ENCODE data around the gene GALNT10.
A peak's percentile ranks its signal among the peaks of the same experiment; 100 is the strongest.

GALNT10 gene

GRCh38 chr5:154408811-154409210 lies 218.3 kb downstream of the GALNT10 start:
- no peak for DNase-seq (ENCODE audit: low read depth)

DNA sequence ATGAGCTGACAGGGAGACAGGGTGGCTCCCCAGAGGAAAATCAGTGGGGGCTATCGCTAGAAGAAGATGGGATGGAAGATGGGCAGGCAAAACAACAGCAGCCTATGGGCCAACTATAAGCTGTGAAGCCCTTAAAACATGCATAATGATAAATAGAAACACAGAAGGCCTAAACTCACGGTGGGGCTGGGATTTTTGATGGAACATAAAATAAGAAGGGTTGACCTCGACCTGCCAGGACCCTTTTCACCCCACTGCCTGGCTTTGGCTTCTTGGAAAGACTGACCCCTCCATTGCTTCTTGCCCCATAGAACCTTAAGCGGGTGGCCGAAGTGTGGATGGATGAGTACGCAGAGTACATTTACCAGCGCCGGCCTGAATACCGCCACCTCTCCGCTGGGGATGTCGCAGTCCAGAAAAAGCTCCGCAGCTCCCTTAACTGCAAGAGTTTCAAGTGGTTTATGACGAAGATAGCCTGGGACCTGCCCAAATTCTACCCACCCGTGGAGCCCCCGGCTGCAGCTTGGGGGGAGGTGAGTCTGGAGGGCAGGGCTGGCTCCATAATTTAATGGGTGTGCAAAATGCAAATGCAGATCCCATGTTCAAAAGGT lies 218.8 kb downstream of the GALNT10 start:
- no peak for DNase-seq (ENCODE audit: low read depth)

GRCh38 chr5:154410008-154410407 lies 219.5 kb downstream of the GALNT10 start:
- DNase-seq (ENCODE audit: low read depth), result no peak

DNA sequence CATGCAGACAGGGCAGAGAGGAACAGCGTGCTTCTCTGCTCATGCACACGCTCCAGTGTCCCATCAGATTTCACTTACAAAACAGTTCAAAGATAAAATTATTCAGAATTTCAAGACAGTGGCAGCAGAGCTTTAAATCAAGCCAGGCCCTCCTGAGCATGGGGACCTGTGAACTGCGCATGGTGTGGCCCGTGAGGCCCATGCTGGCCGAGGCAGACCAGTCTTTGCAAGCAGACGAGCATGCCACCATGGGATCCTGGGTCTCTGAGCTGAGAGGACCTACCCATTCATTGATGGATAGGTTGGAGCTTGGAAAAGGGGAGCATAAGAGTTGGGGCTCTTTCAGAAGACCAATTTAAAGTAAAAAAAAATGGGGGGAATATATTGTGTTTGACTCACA lies 220.3 kb downstream of the GALNT10 start:
- no peak for DNase-seq (ENCODE audit: low read depth)

DNA sequence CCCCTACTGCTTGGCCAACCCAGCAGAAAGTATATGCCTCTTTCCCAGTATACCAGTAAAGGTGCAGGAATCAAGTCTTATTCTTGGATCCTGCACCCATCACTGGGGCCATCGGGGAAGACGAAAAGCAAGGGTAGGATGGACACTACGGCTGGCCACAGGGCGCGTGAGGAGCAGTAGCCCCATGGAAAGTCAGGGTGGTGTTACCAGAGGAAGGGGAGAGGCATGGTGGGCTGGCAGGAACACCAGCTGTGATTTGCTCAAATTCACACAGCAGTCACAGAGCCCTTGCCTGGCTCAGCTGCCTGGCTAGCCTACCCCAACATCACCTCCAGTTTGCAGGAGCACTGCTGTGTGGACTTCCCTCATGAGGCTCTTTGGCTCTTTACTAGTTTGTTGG lies 220.8 kb downstream of the GALNT10 start:
- DNase-seq (ENCODE audit: low read depth), result no peak

DNA sequence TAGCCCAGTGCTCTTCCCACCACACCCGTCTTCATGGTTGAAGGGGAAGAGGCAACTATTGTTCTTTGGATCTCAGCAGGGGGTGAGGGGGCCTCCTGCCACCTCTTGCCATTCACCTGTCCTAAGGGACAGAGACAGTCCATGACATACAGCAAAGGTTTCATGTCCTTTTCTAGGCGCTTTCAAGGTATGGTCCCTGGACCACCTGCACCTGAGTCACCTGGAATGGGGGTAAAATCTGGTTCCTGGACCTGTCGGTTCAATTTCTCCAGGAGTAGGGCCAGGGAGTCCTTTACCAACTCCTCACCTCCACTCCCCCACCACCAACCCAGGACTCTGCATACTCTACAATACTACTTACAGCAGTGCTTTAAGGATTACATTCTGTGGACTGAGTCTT lies 221.8 kb downstream of the GALNT10 start:
- no peak for DNase-seq (ENCODE audit: low read depth)

GRCh38 chr5:154412925-154413324 lies 222.4 kb downstream of the GALNT10 start:
- DNase-seq (ENCODE audit: low read depth), result no peak

DNA sequence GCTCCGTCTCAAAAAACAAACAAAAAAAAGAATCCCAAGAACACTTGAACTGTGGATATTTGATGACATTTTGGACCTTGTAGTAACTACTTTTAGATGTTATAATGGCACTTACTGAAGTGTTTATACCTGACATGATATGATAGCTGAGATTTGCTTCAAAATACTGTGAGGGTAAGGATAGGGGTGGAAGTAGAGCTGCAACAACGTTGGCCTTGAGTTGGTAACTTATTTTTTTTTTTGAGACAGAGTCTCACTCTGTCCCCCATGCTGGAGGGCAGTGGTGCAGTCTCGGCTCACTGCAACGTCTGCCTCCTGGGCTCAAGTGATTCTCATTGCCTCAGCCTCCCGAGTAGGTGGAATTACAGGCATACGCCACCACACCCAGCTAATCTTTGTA lies 224.6 kb downstream of the GALNT10 start:
- DNase-seq (ENCODE audit: low read depth), result no peak

- DNase-seq (ENCODE audit: low read depth), result no peak
Measured at GRCh38 chr5:154418344-154418820, 227.8 kb downstream of the GALNT10 start.

- no peak for DNase-seq (ENCODE audit: low read depth)
Measured at GRCh38 chr5:154419236-154419635, 228.7 kb downstream of the GALNT10 start.

DNA sequence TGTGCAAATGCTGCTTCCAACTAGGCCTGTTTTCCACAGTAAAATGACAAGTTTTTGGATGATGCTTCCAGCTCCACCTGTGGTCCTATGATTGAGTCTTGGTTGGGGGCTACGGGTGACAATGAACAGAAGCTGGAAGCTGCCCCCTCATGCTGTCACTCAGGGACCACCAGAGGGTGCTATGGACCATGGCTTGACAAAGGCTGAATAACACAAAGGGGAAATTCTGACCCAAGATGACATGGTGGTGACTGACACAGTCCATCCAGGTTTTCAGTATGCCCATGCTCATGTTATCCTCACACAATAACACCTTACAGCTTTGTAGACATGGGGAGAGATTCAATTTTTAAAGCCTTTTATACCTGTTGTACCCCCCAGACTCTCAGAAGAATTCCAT lies 231.3 kb downstream of the GALNT10 start:
- no peak for DNase-seq (ENCODE audit: low read depth)

DNA sequence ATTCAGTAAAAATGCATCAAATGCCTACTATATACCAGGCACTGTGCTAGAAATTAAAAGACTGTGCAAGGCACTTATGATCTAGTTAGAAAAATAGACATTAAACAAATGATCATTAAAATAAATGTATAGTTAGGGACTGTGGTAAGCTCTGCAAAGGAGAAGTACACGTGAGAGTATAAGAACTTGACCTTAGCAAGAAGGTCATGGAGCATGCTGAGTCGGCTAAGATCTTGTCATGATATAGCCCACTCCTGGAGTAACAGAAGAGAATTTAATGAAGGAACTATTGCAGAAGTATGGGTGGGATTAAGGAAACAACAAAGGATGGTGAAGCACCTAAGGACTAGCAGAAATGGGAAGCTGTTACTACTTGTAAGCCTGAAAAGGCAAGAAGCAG lies 231.8 kb downstream of the GALNT10 start:
- no peak for DNase-seq (ENCODE audit: low read depth)

DNA sequence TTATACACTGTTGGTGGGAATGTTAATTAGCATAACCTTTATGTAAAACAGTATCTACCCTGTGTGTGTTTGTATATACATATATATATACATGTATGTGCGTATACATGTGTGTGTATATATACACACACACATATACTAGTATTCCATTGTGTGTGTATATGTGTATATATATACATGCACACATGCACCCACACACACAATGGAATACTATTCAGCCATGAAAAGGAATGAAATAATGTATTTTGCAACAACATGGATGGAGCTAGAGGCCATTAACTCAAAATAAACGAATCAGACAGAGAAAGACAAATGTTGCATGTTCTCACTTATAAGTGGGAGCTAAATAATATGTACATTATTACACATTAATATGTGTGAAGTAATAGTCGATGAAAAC lies 237.7 kb downstream of the GALNT10 start:
- no peak for DNase-seq (ENCODE audit: low read depth)

DNA sequence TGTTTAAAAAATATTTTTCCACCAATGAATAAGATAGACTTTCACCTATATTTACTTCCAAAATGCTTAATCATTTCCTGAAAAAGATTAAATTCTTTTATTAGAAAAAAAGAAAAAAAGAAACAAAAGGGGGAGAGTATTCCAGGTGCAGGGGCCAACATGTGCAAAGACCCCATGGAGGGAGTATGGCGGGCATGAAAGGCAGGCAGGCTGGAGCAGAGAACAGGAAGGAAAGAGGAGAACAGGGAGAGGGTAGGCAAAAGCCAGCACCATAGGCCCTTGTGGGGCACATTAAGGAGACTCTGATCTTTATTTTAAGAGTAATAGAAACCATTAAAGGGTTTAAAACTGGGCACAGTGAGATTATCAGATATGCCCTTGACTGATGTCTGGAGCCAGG lies 238.8 kb downstream of the GALNT10 start:
- DNase-seq (ENCODE audit: low read depth), result no peak

DNA sequence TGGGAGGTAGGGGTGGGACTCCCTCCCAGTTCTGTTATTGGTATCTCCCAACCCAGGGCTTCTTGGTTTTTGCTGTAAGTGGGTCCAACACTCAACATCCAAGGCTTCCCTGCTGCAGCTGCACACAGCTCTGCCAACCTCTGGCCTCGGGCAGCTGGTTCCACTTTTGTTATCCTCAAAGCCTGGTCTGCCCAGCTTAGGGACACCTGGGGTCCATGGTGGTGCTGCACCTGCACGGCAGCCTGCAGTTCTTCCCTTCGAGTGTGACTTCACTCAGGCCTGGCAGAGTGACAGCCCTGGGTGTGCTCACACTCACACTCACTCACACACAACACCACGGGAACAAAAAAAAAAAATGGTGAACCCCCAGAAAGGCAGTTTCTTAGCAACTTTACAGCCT lies 239.9 kb downstream of the GALNT10 start:
- DNase-seq (ENCODE audit: low read depth), result no peak

DNA sequence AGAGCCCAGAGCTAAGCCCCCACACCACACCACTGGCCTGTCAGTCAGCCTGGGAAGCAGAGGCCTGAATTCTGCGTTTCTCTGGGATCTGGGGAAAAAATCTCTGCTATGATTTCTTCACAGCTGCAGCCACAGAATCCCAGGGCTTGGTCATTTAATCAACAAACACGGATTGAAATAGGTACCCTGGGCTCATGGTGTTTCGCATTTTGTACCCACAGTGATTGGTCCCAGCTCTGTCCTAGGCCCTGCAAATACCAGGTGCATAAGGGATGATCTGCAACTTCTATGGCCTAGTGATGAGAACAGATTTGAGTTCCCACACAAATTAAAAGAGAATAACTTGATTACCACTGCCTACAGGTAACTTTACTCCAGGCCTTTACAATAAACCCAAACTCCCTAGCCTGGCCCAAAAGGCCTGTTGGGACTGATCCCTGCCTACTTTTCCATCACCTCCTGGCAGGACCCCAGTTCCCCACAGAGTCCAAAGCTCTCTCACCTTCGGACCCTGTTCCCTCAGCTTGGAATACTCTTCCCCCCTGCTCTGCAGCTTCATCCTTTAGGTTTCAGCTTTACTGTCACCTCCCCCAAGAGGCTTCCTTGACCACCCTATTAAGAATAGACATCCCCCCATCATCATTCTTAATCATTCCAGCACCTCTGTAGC lies 240.6 kb downstream of the GALNT10 start:
- DNase-seq (ENCODE audit: low read depth), result no peak

- no peak for DNase-seq (ENCODE audit: low read depth)
Measured at GRCh38 chr5:154435226-154435625, 244.7 kb downstream of the GALNT10 start.

GRCh38 chr5:154437281-154437965 lies 246.9 kb downstream of the GALNT10 start:
- DNase-seq (ENCODE audit: low read depth), result no peak

DNA sequence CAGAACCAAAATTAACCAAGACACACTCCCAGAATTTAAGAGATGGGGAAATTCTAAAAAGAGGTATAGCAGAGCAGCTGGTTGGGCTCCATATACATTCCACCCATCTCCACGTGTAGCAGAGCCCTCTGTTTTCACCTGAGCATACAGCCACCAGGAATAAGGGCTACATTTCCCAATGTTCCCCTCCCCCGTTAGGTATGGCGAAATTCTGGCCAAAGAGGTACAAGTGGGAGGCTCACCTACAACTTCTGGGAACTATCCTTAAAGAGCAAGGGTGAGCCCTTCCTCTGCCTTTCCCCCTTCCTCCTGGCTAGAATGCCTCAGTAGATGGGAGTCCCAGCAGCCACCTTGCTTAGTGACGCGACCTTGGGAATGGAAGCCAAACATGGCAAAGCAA lies 250.0 kb downstream of the GALNT10 start:
- no peak for DNase-seq (ENCODE audit: low read depth)

GRCh38 chr5:154442801-154443200 lies 252.3 kb downstream of the GALNT10 start:
- no peak for DNase-seq (ENCODE audit: low read depth)

DNA sequence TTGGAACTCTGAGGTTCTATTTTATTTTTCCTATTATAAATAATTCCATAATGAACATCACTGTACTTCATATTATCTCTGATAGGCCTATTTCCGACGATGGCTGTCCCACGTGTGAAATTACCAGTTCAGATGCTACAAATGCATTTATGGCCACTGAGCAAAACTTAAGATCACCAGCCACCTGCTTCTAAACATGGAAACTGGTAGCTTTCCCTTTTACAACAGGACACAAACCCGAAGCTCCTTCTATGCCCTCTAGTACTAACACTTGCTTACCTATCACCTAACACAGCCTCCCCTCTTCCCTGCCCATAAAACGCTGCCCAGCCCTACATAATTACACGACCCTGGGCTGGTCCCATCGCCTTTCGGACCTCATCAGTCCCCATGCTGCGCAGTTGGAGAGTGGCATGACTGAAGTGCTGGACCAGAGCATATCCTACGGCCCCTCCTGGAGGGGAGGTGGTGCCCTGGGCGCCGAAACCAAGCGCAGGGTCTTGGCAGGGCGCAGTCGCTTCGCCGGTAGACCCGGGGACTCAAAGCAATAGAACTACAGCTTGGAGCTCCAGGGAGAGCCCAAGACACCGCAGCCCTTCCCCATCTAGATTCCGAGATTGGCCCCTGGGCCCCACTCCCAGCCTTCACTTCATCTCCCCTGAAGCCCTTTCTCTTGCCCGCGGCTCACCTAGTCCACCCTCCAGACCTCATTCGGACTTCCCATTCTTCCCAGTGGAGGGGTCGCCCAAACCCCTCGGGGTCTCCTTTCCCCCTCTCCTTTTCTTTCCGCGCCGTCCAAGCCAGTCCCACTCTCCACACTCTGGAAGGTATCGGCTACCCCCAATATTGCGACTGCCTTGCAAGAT lies 254.3 kb downstream of the GALNT10 start:
- no peak for DNase-seq (ENCODE audit: low read depth)

DNA sequence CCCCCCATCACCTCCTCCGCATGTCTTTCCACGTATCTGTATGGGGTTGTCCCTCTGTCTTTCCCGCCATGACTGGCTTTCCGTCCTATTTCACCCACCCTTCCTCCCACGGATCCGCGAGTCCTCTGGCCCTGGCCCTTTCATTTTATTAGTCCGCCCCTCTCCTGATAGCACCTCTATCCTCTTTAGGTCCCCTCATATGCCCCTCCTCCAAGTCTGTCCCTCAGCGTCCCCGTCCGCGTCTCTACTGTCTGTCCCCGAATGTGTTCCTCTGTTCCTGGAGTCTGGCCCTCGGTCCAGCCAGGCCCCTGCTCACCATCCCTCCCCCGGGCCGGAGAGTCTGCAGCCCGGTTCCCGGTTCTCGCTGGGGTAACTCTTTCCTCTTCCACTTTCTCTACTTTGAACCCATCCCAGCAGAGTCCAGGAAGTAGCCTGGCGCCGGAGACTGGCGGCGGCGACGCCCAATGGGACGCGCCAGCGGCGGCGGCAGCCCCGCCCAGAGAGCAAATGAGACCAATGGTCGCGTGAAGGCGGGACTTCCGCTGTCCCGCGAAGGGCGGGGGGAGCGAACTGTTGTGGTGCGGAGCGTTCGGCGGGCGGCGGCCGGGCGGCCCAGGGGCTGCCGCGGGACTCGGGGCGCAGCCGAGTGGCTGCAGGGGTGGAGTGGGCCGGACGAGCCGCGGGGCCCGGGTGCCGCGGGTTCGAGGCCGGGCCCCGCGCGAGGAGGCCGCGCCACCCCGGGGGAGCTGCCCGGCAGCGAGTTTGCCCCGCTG lies 255.1 kb downstream of the GALNT10 start, which contains the start of gene SAP30L:
SAP30L (plus strand) TSS at position 576 of the 773 bp plus-strand sequence. CDS start 608 bp downstream, outside the sequence.
- peak; percentile 90 for DNase-seq (ENCODE audit: low read depth)
